GM23338 (cell line): Measurements from ENCODE around the gene PTRH1. TPM values are rescaled to one million over a fixed set of nuclear protein-coding genes. Genes with fewer than 3 reads are reported as not detected.

Experiments
- ATAC-seq: fragments of 200-7000 bp; cut with Tn5 transposase; 3 replicates; pipeline ENCODE4 v1.9.1; 2020
- DNase-seq: peaks from one replicate; pipeline ENCODE4 v3.0.0-alpha.2; 2015; ENCODE audit warnings: low spot score
- H2AFZ ChIP-seq: fragments of 200-600 bp; sonication (generic); 2 replicates; pipeline ENCODE4 v1.8.0; 2016; ENCODE audit warnings: antibody characterized with exemption, mild to moderate bottlenecking, moderate library complexity
- H3F3A ChIP-seq: fragments of 200-600 bp; sonication (generic); replicated peaks from 2 replicates; pipeline ENCODE4 v1.8.0; 2017; ENCODE audit warnings: antibody characterized with exemption, mixed run types, low read depth
- H3K27ac ChIP-seq: fragments of 200-600 bp; sonication (generic); 2 replicates; pipeline ENCODE4 v1.6.1; 2016; ENCODE audit warnings: low read depth
- H3K27me3 ChIP-seq: fragments of 200-600 bp; sonication (generic); 2 replicates; pipeline ENCODE4 v1.8.0; 2016; ENCODE audit warnings: mild to moderate bottlenecking, mixed run types, moderate library complexity; ENCODE audit not compliant: insufficient read depth
- H3K36me3 ChIP-seq: fragments of 200-600 bp; sonication (generic); 2 replicates; pipeline ENCODE4 v1.8.0; 2016; ENCODE audit warnings: mild to moderate bottlenecking; ENCODE audit not compliant: insufficient read depth
- H3K4me1 ChIP-seq: fragments of 200-600 bp; sonication (generic); 2 replicates; pipeline ENCODE4 v1.8.0; 2016; ENCODE audit warnings: mild to moderate bottlenecking, moderate library complexity; ENCODE audit not compliant: insufficient read depth
- H3K4me2 ChIP-seq: fragments of 200-600 bp; sonication (generic); 2 replicates; pipeline ENCODE4 v1.7.1; 2017; ENCODE audit warnings: mixed run types
- H3K4me3 ChIP-seq: fragments of 200-600 bp; sonication (generic); 2 replicates; pipeline ENCODE4 v1.6.1; 2016; ENCODE audit warnings: mixed run types
- H3K79me2 ChIP-seq: fragments of 200-600 bp; sonication (generic); replicated peaks from 2 replicates; pipeline ENCODE4 v1.8.0; 2017; ENCODE audit warnings: mild to moderate bottlenecking; ENCODE audit not compliant: insufficient read depth
- H3K9me2 ChIP-seq: fragments of 200-600 bp; sonication (generic); 2 replicates; pipeline ENCODE4 v1.8.0; 2017; ENCODE audit not compliant: insufficient read depth
- H4K20me1 ChIP-seq: fragments of 200-600 bp; sonication (generic); replicated peaks from 2 replicates; pipeline ENCODE4 v1.8.0; 2017; ENCODE audit warnings: mild to moderate bottlenecking; ENCODE audit not compliant: insufficient read depth
- H3K27ac Mint-ChIP-seq: 2 replicates; pipeline ENCODE4 v1.8.0; 2020; ENCODE audit warnings: inconsistent platforms, mild to moderate bottlenecking, moderate library complexity, mixed read lengths
- H3K27me3 Mint-ChIP-seq: 3 replicates; pipeline ENCODE4 v1.8.0; 2022; ENCODE audit warnings: low read depth, mild to moderate bottlenecking, moderate library complexity, mixed read lengths, inconsistent platforms; ENCODE audit not compliant: insufficient read depth, poor library complexity
- H3K36me3 Mint-ChIP-seq: 3 replicates; pipeline ENCODE4 v1.8.0; 2021; ENCODE audit warnings: low read depth, mild to moderate bottlenecking, inconsistent platforms, moderate library complexity, mixed read lengths
- H3K4me1 Mint-ChIP-seq: 3 replicates; pipeline ENCODE4 v1.8.0; 2020; ENCODE audit warnings: mild to moderate bottlenecking, inconsistent platforms, mixed read lengths
- H3K4me3 Mint-ChIP-seq: 3 replicates; pipeline ENCODE4 v1.8.0; 2021; ENCODE audit warnings: moderate library complexity, mild to moderate bottlenecking, inconsistent platforms, mixed read lengths
- H3K9me3 Mint-ChIP-seq: 3 replicates; pipeline ENCODE4 v1.8.0; 2020; ENCODE audit warnings: moderate library complexity, mild to moderate bottlenecking, inconsistent platforms, mixed read lengths
- CREB1 ChIP-seq: fragments of 250-450 bp; sonication (Bioruptor Pico); IDR thresholded peaks from 2 replicates; pipeline ENCODE4 v1.5.0; 2020; ENCODE audit warnings: low read depth, mild to moderate bottlenecking, moderate library complexity
- EZH2 ChIP-seq: fragments of 200-600 bp; sonication (generic); IDR thresholded peaks from one replicate; pipeline ENCODE4 v1.8.0; 2017; ENCODE audit warnings: antibody characterized with exemption, mild to moderate bottlenecking, low read depth; ENCODE audit not compliant: unreplicated experiment
- EZH2phosphoT487 ChIP-seq: fragments of 200-600 bp; sonication (generic); IDR thresholded peaks from one replicate; pipeline ENCODE4 v1.8.1; 2018; ENCODE audit warnings: antibody characterized with exemption; ENCODE audit not compliant: unreplicated experiment
- JUNB ChIP-seq: IDR thresholded peaks from one replicate; pipeline ENCODE4 v1.6.1; 2016; ENCODE audit warnings: antibody characterized with exemption; ENCODE audit not compliant: unreplicated experiment
- NANOG ChIP-seq: IDR thresholded peaks from 2 replicates; pipeline ENCODE4 v1.6.1; 2016; ENCODE audit warnings: antibody characterized with exemption, borderline replicate concordance
- POLR2AphosphoS5 ChIP-seq: IDR thresholded peaks from 2 replicates; pipeline ENCODE4 v1.6.1; 2016; ENCODE audit warnings: antibody characterized with exemption, low read depth
- STAT1 ChIP-seq: IDR thresholded peaks from one replicate; pipeline ENCODE4 v1.6.1; 2016; ENCODE audit warnings: antibody characterized with exemption; ENCODE audit not compliant: unreplicated experiment
- ZNF114 ChIP-seq: fragments of 250-450 bp; sonication (Bioruptor Pico); IDR thresholded peaks from 2 replicates; pipeline ENCODE4 v1.5.0; 2020; ENCODE audit warnings: mild to moderate bottlenecking, moderate library complexity
- ZNF331 ChIP-seq: fragments of 250-450 bp; sonication (Bioruptor Pico); IDR thresholded peaks from 2 replicates; pipeline ENCODE4 v1.5.0; 2020; ENCODE audit warnings: low read depth, mild to moderate bottlenecking, moderate library complexity
- polyA plus RNA-seq: library from polyadenylated mRNA; unstranded; fragments of >200 nt; fragmentation: Nextera tagmentation; extraction: Ambion mirVana; gene quantifications from 2 replicates; pipeline ENCODE4 v1.2.1, GENCODE V29; 2016
- total RNA-seq: library from RNA; depleted of rRNA; stranded (reverse); fragments of >200 nt; shearing (Covaris generic); gene quantifications from 2 replicates; pipeline ENCODE4 v1.2.3, GENCODE V29; 2014
- TF ChIP-seq, protein P1 (sequence below): IDR thresholded peaks from 2 replicates; pipeline ENCODE4 v1.6.1; 2016; ENCODE audit warnings: antibody characterized with exemption
- TF ChIP-seq, protein P2 (sequence below): fragments of 250-450 bp; sonication (Bioruptor Pico); IDR thresholded peaks from 2 replicates; pipeline ENCODE4 v1.5.0; 2020; ENCODE audit warnings: mild to moderate bottlenecking, moderate library complexity
- TF ChIP-seq, protein P3 (sequence below), 2 experiments: fragments of 200-600 bp in 1 of 2; sonication (generic) in 1 of 2; conservative IDR thresholded peaks; 2 replicates each; pipeline versions ENCODE4 v1.5.1 to v1.6.1; 2016 to 2017; ENCODE audit warnings: antibody characterized with exemption in 2 of 2, low read depth in 2 of 2, mild to moderate bottlenecking in 2 of 2, moderate library complexity in 1 of 2
- TF ChIP-seq, protein P4 (sequence below): IDR thresholded peaks from one replicate; pipeline ENCODE4 v1.6.1; 2018; ENCODE audit warnings: antibody characterized with exemption; ENCODE audit not compliant: unreplicated experiment

The PTRH1 gene
- total and polyA plus RNA-seq, 2 experiments from 2014 or later = 15.1 to 18.6 TPM

DNA sequence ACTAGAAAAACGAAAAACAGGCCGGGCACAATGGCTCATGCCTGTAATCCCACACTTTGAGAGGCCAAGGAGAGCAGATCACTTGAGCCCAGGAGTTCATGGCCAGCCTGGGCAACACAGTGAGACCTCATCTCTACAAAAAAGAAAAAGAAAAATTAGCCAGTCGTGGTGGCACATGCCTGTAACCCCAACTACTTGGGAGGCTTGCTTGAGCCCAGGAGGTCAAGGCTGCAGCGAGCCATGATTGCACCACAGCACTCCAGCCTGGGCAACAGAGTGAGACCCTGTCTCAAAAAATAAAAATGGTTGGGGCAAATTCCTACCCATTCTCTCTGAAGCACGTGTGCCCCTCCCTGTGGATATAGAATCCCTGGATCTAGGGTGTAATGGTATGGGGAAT, 17.1 kb downstream of the PTRH1 start:
- Mint-ChIP-seq H3K4me1 (peaks cover 2% of the 10 kb centered on the region; the same call in 2 of the 3 replicates), H3K36me3 (no peaks in the 10 kb centered on the region), H3K4me3 (peak overlapping the region; percentile 52; the same call in 2 of the 3 replicates), H3K27ac (no peak overlapping the region), H3K9me3 (no peaks in the 10 kb centered on the region; the same call in 1 of the 3 replicates), H3K27me3 (peaks cover 6% of the 10 kb centered on the region)
- DNase-seq = no peak
- Histone ChIP-seq H3K36me3 (no peaks in the 10 kb centered on the region), H3K9me2 (no peaks in the 10 kb centered on the region), H3K79me2 (no peaks in the 10 kb centered on the region), H3K4me3 (no peak overlapping the region), H3K4me1 (no peaks in the 10 kb centered on the region), H4K20me1 (no peaks in the 10 kb centered on the region), H3F3A (no peaks in the 10 kb centered on the region; the same call in 1 of the 2 replicates), H3K4me2 (no peak overlapping the region), H3K27ac (no peak overlapping the region), H3K27me3 (no peaks in the 10 kb centered on the region), H2AFZ (no peak overlapping the region)
- TF ChIP-seq CREB1 (CRISPR knock-in tag) = no peak
- TF ChIP-seq, protein P1, sequence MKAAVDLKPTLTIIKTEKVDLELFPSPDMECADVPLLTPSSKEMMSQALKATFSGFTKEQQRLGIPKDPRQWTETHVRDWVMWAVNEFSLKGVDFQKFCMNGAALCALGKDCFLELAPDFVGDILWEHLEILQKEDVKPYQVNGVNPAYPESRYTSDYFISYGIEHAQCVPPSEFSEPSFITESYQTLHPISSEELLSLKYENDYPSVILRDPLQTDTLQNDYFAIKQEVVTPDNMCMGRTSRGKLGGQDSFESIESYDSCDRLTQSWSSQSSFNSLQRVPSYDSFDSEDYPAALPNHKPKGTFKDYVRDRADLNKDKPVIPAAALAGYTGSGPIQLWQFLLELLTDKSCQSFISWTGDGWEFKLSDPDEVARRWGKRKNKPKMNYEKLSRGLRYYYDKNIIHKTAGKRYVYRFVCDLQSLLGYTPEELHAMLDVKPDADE = no peak
- no peak for TF ChIP-seq ZNF331
- no peak for TF ChIP-seq POLR2AphosphoS5
- TF ChIP-seq, protein P2, sequence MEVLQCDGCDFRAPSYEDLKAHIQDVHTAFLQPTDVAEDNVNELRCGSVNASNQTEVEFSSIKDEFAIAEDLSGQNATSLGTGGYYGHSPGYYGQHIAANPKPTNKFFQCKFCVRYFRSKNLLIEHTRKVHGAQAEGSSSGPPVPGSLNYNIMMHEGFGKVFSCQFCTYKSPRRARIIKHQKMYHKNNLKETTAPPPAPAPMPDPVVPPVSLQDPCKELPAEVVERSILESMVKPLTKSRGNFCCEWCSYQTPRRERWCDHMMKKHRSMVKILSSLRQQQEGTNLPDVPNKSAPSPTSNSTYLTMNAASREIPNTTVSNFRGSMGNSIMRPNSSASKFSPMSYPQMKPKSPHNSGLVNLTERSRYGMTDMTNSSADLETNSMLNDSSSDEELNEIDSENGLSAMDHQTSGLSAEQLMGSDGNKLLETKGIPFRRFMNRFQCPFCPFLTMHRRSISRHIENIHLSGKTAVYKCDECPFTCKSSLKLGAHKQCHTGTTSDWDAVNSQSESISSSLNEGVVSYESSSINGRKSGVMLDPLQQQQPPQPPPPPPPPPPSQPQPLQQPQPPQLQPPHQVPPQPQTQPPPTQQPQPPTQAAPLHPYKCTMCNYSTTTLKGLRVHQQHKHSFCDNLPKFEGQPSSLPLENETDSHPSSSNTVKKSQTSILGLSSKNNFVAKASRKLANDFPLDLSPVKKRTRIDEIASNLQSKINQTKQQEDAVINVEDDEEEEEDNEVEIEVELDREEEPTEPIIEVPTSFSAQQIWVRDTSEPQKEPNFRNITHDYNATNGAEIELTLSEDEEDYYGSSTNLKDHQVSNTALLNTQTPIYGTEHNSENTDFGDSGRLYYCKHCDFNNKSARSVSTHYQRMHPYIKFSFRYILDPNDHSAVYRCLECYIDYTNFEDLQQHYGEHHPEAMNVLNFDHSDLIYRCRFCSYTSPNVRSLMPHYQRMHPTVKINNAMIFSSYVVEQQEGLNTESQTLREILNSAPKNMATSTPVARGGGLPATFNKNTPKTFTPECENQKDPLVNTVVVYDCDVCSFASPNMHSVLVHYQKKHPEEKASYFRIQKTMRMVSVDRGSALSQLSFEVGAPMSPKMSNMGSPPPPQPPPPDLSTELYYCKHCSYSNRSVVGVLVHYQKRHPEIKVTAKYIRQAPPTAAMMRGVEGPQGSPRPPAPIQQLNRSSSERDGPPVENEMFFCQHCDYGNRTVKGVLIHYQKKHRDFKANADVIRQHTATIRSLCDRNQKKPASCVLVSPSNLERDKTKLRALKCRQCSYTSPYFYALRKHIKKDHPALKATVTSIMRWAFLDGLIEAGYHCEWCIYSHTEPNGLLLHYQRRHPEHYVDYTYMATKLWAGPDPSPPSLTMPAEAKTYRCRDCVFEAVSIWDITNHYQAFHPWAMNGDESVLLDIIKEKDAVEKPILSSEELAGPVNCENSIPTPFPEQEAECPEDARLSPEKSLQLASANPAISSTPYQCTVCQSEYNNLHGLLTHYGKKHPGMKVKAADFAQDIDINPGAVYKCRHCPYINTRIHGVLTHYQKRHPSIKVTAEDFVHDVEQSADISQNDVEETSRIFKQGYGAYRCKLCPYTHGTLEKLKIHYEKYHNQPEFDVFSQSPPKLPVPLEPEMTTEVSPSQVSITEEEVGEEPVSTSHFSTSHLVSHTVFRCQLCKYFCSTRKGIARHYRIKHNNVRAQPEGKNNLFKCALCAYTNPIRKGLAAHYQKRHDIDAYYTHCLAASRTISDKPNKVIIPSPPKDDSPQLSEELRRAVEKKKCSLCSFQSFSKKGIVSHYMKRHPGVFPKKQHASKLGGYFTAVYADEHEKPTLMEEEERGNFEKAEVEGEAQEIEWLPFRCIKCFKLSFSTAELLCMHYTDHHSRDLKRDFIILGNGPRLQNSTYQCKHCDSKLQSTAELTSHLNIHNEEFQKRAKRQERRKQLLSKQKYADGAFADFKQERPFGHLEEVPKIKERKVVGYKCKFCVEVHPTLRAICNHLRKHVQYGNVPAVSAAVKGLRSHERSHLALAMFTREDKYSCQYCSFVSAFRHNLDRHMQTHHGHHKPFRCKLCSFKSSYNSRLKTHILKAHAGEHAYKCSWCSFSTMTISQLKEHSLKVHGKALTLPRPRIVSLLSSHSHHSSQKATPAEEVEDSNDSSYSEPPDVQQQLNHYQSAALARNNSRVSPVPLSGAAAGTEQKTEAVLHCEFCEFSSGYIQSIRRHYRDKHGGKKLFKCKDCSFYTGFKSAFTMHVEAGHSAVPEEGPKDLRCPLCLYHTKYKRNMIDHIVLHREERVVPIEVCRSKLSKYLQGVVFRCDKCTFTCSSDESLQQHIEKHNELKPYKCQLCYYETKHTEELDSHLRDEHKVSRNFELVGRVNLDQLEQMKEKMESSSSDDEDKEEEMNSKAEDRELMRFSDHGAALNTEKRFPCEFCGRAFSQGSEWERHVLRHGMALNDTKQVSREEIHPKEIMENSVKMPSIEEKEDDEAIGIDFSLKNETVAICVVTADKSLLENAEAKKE (CRISPR knock-in tag) = no peak
- TF ChIP-seq, protein P3, sequence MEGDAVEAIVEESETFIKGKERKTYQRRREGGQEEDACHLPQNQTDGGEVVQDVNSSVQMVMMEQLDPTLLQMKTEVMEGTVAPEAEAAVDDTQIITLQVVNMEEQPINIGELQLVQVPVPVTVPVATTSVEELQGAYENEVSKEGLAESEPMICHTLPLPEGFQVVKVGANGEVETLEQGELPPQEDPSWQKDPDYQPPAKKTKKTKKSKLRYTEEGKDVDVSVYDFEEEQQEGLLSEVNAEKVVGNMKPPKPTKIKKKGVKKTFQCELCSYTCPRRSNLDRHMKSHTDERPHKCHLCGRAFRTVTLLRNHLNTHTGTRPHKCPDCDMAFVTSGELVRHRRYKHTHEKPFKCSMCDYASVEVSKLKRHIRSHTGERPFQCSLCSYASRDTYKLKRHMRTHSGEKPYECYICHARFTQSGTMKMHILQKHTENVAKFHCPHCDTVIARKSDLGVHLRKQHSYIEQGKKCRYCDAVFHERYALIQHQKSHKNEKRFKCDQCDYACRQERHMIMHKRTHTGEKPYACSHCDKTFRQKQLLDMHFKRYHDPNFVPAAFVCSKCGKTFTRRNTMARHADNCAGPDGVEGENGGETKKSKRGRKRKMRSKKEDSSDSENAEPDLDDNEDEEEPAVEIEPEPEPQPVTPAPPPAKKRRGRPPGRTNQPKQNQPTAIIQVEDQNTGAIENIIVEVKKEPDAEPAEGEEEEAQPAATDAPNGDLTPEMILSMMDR (conservative IDR thresholded peaks at IDR 0.05; ENCODE audit: low read depth in 2 of 2) = no peak
- no peak for TF ChIP-seq EZH2phosphoT487
- no peak for TF ChIP-seq ZNF114 (CRISPR knock-in tag)
- TF ChIP-seq, protein P4, sequence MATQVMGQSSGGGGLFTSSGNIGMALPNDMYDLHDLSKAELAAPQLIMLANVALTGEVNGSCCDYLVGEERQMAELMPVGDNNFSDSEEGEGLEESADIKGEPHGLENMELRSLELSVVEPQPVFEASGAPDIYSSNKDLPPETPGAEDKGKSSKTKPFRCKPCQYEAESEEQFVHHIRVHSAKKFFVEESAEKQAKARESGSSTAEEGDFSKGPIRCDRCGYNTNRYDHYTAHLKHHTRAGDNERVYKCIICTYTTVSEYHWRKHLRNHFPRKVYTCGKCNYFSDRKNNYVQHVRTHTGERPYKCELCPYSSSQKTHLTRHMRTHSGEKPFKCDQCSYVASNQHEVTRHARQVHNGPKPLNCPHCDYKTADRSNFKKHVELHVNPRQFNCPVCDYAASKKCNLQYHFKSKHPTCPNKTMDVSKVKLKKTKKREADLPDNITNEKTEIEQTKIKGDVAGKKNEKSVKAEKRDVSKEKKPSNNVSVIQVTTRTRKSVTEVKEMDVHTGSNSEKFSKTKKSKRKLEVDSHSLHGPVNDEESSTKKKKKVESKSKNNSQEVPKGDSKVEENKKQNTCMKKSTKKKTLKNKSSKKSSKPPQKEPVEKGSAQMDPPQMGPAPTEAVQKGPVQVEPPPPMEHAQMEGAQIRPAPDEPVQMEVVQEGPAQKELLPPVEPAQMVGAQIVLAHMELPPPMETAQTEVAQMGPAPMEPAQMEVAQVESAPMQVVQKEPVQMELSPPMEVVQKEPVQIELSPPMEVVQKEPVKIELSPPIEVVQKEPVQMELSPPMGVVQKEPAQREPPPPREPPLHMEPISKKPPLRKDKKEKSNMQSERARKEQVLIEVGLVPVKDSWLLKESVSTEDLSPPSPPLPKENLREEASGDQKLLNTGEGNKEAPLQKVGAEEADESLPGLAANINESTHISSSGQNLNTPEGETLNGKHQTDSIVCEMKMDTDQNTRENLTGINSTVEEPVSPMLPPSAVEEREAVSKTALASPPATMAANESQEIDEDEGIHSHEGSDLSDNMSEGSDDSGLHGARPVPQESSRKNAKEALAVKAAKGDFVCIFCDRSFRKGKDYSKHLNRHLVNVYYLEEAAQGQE = no peak
- no peak for TF ChIP-seq STAT1
- no peak for TF ChIP-seq NANOG
- TF ChIP-seq JUNB = no peak
- TF ChIP-seq EZH2 = no peak
- ATAC-seq = no peak
